GM12878 (cell line): Measurements from ENCODE around the gene SLC41A1. TPM values are rescaled to one million over a fixed set of nuclear protein-coding genes. Genes with fewer than 3 reads are reported as not detected.

Source experiments
- CTCF ChIP-seq, 3 experiments: IDR thresholded peaks in 2 of 3; conservative IDR thresholded peaks in 1 of 3; 2 replicates each; pipeline ENCODE4 v1.5.1; 2011; ENCODE audit warnings: low read depth in 3 of 3, low read length in 3 of 3, mild to moderate bottlenecking in 3 of 3, control low read depth in 2 of 3, moderate library complexity in 2 of 3, inconsistent platforms in 1 of 3, mixed read lengths in 1 of 3; ENCODE audit not compliant: control insufficient read depth in 2 of 3, insufficient read depth in 1 of 3; ENCODE audit errors: extremely low read depth in 1 of 3
- GATAD2B ChIP-seq: fragments of 450-650 bp; conservative IDR thresholded peaks from 2 replicates; pipeline ENCODE4 v1.6.1; 2017; ENCODE audit warnings: low read depth, mild to moderate bottlenecking, moderate library complexity
- HCFC1 ChIP-seq: fragments of 150-350 bp; IDR thresholded peaks from 2 replicates; pipeline ENCODE4 v1.6.1; 2014; ENCODE audit warnings: low read length
- LARP7 ChIP-seq: fragments of 450-650 bp; IDR thresholded peaks from 2 replicates; pipeline ENCODE4 v1.6.1; 2017; ENCODE audit warnings: mild to moderate bottlenecking
- PBX3 ChIP-seq: IDR thresholded peaks from 2 replicates; pipeline ENCODE4 v1.6.1; 2011; ENCODE audit warnings: mild to moderate bottlenecking, low read depth, low read length, moderate library complexity; ENCODE audit not compliant: insufficient replicate concordance
- SRF ChIP-seq, 2 experiments: IDR thresholded peaks; 2 replicates each; pipeline ENCODE4 v1.6.1; 2011; ENCODE audit warnings: low read depth in 2 of 2, low read length in 2 of 2, mild to moderate bottlenecking in 1 of 2, moderate library complexity in 1 of 2
- SUPT20H ChIP-seq: IDR thresholded peaks from 2 replicates; pipeline ENCODE4 v1.6.1; 2011; ENCODE audit warnings: low read depth, mild to moderate bottlenecking, low read length, moderate library complexity, borderline replicate concordance; ENCODE audit not compliant: control insufficient read depth
- ZBED1 ChIP-seq: IDR thresholded peaks from 2 replicates; pipeline ENCODE4 v1.6.1; 2016; ENCODE audit warnings: borderline replicate concordance
- polyA plus RNA-seq, 11 experiments: library from polyadenylated mRNA; depleted of rRNA in 4 of 11; unstranded in 6 of 11; stranded (reverse) in 5 of 11; fragments of >200 nt; fragmentation: Nextera tagmentation in 4 of 11; fragmentation: Illumina TruSeq in 1 of 11; extraction: Ambion mirVana in 4 of 11; extraction: Trizol in 1 of 11; gene quantifications; 1 replicate in 1 of 11; 2 replicates in 10 of 11; pipeline versions ENCODE4 v1.2.1 to v1.2.3, GENCODE V29; 2011 to 2016; ENCODE audit warnings: inconsistent platforms in 2 of 11, missing spikeins in 2 of 11, low read depth in 1 of 11
- total RNA-seq, 4 experiments: library from RNA; depleted of rRNA in 3 of 4; stranded (reverse); fragments of >200 nt in 3 of 4; fragmentation: Illumina TruSeq in 1 of 4; extraction: Trizol in 1 of 4; gene quantifications; 2 replicates each; pipeline versions ENCODE4 v1.2.1 to v1.2.3, GENCODE V29; 2013 to 2021
- TF ChIP-seq, protein P1 (sequence below): fragments of 450-650 bp; IDR thresholded peaks from 2 replicates; pipeline ENCODE4 v1.6.1; 2018; ENCODE audit warnings: borderline replicate concordance, mild to moderate bottlenecking; ENCODE audit not compliant: partially characterized antibody
- TF ChIP-seq, protein P2 (sequence below): IDR thresholded peaks from 2 replicates; pipeline ENCODE4 v1.6.1; 2011; ENCODE audit warnings: low read depth, low read length, improper control_type of control experiment, borderline replicate concordance
- TF ChIP-seq, protein P3 (sequence below): fragments of 450-650 bp; IDR thresholded peaks from 2 replicates; pipeline ENCODE4 v1.6.1; 2016; ENCODE audit warnings: mild to moderate bottlenecking, moderate library complexity, borderline replicate concordance
- TF ChIP-seq, protein P4 (sequence below): IDR thresholded peaks from 2 replicates; pipeline ENCODE4 v1.6.1; 2011; ENCODE audit warnings: low read depth, mild to moderate bottlenecking, low read length, moderate library complexity, borderline replicate concordance; ENCODE audit errors: extremely low read depth

SLC41A1 gene
- total and polyA plus RNA-seq, 10 of the 15 experiments (the other 5 are each of a cell fraction or from before 2014, with no cell fraction given) = 0.13 to 11.3 (median 0.42) TPM

DNA sequence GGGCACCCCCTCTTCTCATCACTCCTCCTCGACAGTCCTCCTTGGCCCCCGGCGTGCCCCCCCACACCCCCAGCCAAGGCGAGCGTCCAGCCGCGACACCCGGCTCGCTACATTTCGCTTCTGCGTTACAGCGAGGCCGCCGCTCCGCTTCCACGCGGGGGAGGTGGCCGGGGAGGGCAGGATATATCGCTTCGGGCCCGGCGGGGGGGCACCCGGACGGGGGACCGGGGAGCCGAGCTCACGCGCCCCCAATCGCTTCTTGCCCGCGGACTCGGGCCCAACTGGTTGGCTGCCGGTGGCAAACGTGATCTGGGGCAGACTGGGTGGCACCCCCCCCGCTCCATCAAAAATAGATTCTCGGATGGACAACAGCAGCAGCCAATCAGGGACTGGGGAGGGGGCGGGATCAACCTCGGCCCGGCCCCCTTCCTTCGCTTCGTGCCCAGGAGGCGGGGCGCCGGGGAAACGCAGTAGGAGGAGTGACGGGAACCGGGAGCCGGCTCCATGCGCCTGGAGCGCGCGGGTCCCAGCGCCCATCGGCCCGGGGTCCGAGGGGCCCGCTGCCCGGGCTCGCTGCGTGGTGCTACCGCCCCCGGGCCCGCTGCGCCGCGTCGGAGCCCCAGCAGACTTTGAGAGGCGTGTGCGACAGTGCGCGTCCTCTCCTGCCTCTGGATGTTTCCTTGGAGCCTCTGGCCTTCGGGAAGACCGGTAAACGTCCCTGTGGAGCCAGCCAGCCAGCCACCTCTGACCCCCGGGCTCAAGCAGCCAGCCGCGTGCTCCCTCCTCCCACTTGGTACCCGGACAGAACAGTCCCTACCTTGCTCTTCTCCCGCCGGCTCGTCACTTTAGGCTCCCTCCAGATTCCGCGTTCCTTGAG, at the start of gene SLC41A1 (continued):
- TF ChIP-seq, protein P1, sequence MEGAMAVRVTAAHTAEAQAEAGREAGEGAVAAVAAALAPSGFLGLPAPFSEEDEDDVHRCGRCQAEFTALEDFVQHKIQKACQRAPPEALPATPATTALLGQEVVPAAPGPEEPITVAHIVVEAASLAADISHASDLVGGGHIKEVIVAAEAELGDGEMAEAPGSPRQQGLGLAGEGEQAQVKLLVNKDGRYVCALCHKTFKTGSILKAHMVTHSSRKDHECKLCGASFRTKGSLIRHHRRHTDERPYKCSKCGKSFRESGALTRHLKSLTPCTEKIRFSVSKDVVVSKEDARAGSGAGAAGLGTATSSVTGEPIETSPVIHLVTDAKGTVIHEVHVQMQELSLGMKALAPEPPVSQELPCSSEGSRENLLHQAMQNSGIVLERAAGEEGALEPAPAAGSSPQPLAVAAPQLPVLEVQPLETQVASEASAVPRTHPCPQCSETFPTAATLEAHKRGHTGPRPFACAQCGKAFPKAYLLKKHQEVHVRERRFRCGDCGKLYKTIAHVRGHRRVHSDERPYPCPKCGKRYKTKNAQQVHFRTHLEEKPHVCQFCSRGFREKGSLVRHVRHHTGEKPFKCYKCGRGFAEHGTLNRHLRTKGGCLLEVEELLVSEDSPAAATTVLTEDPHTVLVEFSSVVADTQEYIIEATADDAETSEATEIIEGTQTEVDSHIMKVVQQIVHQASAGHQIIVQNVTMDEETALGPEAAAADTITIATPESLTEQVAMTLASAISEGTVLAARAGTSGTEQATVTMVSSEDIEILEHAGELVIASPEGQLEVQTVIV = no peak
- TF ChIP-seq SRF (IDR thresholded peaks at IDR 0.05; ENCODE audit: low read depth in 2 of 2, low read length in 2 of 2) (no peak), PBX3 (peak; percentile 96), ZBED1 (no peak), LARP7 (peak; percentile 74), GATAD2B (peak; percentile 67), HCFC1 (peak; percentile 23; the same call in 1 of the 2 replicates), CTCF (IDR thresholded peaks at IDR 0.05 in 2 of 3, conservative IDR thresholded peaks at IDR 0.05 in 1 of 3; ENCODE audit: control insufficient read depth in 2 of 3, extremely low read depth in 1 of 3, insufficient read depth in 1 of 3, low read depth in 3 of 3, low read length in 3 of 3) (no peak), SUPT20H (no peak)
- TF ChIP-seq, protein P2, sequence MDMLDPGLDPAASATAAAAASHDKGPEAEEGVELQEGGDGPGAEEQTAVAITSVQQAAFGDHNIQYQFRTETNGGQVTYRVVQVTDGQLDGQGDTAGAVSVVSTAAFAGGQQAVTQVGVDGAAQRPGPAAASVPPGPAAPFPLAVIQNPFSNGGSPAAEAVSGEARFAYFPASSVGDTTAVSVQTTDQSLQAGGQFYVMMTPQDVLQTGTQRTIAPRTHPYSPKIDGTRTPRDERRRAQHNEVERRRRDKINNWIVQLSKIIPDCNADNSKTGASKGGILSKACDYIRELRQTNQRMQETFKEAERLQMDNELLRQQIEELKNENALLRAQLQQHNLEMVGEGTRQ = no peak
- TF ChIP-seq, protein P3, sequence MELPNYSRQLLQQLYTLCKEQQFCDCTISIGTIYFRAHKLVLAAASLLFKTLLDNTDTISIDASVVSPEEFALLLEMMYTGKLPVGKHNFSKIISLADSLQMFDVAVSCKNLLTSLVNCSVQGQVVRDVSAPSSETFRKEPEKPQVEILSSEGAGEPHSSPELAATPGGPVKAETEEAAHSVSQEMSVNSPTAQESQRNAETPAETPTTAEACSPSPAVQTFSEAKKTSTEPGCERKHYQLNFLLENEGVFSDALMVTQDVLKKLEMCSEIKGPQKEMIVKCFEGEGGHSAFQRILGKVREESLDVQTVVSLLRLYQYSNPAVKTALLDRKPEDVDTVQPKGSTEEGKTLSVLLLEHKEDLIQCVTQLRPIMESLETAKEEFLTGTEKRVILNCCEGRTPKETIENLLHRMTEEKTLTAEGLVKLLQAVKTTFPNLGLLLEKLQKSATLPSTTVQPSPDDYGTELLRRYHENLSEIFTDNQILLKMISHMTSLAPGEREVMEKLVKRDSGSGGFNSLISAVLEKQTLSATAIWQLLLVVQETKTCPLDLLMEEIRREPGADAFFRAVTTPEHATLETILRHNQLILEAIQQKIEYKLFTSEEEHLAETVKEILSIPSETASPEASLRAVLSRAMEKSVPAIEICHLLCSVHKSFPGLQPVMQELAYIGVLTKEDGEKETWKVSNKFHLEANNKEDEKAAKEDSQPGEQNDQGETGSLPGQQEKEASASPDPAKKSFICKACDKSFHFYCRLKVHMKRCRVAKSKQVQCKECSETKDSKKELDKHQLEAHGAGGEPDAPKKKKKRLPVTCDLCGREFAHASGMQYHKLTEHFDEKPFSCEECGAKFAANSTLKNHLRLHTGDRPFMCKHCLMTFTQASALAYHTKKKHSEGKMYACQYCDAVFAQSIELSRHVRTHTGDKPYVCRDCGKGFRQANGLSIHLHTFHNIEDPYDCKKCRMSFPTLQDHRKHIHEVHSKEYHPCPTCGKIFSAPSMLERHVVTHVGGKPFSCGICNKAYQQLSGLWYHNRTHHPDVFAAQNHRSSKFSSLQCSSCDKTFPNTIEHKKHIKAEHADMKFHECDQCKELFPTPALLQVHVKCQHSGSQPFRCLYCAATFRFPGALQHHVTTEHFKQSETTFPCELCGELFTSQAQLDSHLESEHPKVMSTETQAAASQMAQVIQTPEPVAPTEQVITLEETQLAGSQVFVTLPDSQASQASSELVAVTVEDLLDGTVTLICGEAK = no peak
- TF ChIP-seq, protein P4, sequence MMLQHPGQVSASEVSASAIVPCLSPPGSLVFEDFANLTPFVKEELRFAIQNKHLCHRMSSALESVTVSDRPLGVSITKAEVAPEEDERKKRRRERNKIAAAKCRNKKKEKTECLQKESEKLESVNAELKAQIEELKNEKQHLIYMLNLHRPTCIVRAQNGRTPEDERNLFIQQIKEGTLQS = no peak
